SK-N-MC (cell line): Measurements from ENCODE around the gene MVK.

Source experiments
- EZH2 ChIP-seq: fragments of 200-600 bp; sonication (generic); IDR thresholded peaks from one replicate; pipeline ENCODE4 v1.6.1; 2017; ENCODE audit warnings: antibody characterized with exemption
- FOXP2 ChIP-seq: optimal IDR thresholded peaks from 2 replicates; pipeline ENCODE3; 2011; ENCODE audit warnings: mild to moderate bottlenecking, moderate library complexity; ENCODE audit not compliant: insufficient read depth; ENCODE audit errors: extremely low read length, control extremely low read depth
- POLR2AphosphoS5 ChIP-seq: IDR thresholded peaks from 2 replicates; pipeline ENCODE4 v1.6.1; 2012; ENCODE audit warnings: mild to moderate bottlenecking, low read depth, low read length, borderline replicate concordance

GRCh38 chr12:109540526-109541412, 32.8 kb upstream of the MVK start:
- TF ChIP-seq EZH2 = no peak
- TF ChIP-seq POLR2AphosphoS5 = no peak
- no peak for TF ChIP-seq FOXP2
